SK-N-MC (cell line): ENCODE measurements around the gene SMKR1.

Experiments used
- DNase-seq: peaks from one replicate; pipeline ENCODE4 v3.0.0-alpha.2; 2011; ENCODE audit warnings: low read depth, low spot score
- H3K27ac ChIP-seq: fragments of 200-600 bp; sonication (generic); 2 replicates; pipeline ENCODE4 v1.5.1; 2016; ENCODE audit warnings: mixed run types
- H3K36me3 ChIP-seq: fragments of 200-600 bp; sonication (generic); 2 replicates; pipeline ENCODE4 v1.6.1; 2017; ENCODE audit warnings: antibody characterized with exemption, low read length, mixed read lengths; ENCODE audit not compliant: insufficient read depth
- H3K4me3 ChIP-seq: fragments of 200-600 bp; sonication (generic); 2 replicates; pipeline ENCODE4 v1.5.1; 2016
- H3K9ac ChIP-seq: fragments of 200-600 bp; sonication (generic); 2 replicates; pipeline ENCODE4 v1.8.0; 2017; ENCODE audit warnings: mixed run types, mixed read lengths; ENCODE audit not compliant: insufficient read length
- H3K9me3 ChIP-seq: fragments of 200-600 bp; sonication (generic); 2 replicates; pipeline ENCODE4 v1.6.1; 2017; ENCODE audit warnings: low read depth, mild to moderate bottlenecking, antibody characterized with exemption, low read length, moderate library complexity, mixed read lengths
- EZH2 ChIP-seq: fragments of 200-600 bp; sonication (generic); IDR thresholded peaks from one replicate; pipeline ENCODE4 v1.6.1; 2017; ENCODE audit warnings: antibody characterized with exemption
- FOXP2 ChIP-seq: optimal IDR thresholded peaks from 2 replicates; pipeline ENCODE3; 2011; ENCODE audit warnings: mild to moderate bottlenecking, moderate library complexity; ENCODE audit not compliant: insufficient read depth; ENCODE audit errors: extremely low read length, control extremely low read depth
- POLR2AphosphoS5 ChIP-seq: IDR thresholded peaks from 2 replicates; pipeline ENCODE4 v1.6.1; 2012; ENCODE audit warnings: mild to moderate bottlenecking, low read depth, low read length, borderline replicate concordance

SMKR1 gene

GRCh38 chr7:129496653-129497052, 5.7 kb upstream of the SMKR1 start:
- no peaks in the 10 kb centered on the region for H3K36me3 ChIP-seq
- no peak overlapping the region for H3K27ac ChIP-seq
- H3K4me3 ChIP-seq, result no peak overlapping the region
- H3K9me3 ChIP-seq, result no peaks in the 10 kb centered on the region
- H3K9ac ChIP-seq, result no peak overlapping the region
- TF ChIP-seq EZH2 (no peak), POLR2AphosphoS5 (no peak), FOXP2 (no peak)
- no peak for DNase-seq

GRCh38 chr7:129497156-129497555, 5.2 kb upstream of the SMKR1 start:
- H3K27ac ChIP-seq, result no peak overlapping the region
- H3K4me3 ChIP-seq, result no peak overlapping the region
- no peaks in the 10 kb centered on the region for H3K36me3 ChIP-seq
- DNase-seq, result no peak
- H3K9ac ChIP-seq, result no peak overlapping the region
- no peaks in the 10 kb centered on the region for H3K9me3 ChIP-seq
- no peak for TF ChIP-seq EZH2
- TF ChIP-seq FOXP2, result no peak
- no peak for TF ChIP-seq POLR2AphosphoS5

GRCh38 chr7:129498021-129498420, 4.3 kb upstream of the SMKR1 start:
- Histone ChIP-seq H3K36me3 (no peaks in the 10 kb centered on the region), H3K27ac (no peak overlapping the region), H3K4me3 (no peak overlapping the region), H3K9ac (no peak overlapping the region), H3K9me3 (no peaks in the 10 kb centered on the region)
- DNase-seq, result no peak
- TF ChIP-seq FOXP2 (no peak), EZH2 (no peak), POLR2AphosphoS5 (no peak)

- Histone ChIP-seq H3K27ac (no peak overlapping the region), H3K9ac (no peak overlapping the region), H3K9me3 (no peaks in the 10 kb centered on the region), H3K4me3 (no peak overlapping the region), H3K36me3 (no peaks in the 10 kb centered on the region)
- no peak for DNase-seq
- TF ChIP-seq EZH2 (no peak), FOXP2 (no peak), POLR2AphosphoS5 (no peak)
These were observed 2.3 kb upstream of the SMKR1 start for GRCh38 chr7:129499999-129500398.

- Histone ChIP-seq H3K36me3 (no peaks in the 10 kb centered on the region), H3K4me3 (peak overlapping the region; percentile 82), H3K9ac (peak overlapping the region; percentile 41), H3K9me3 (no peaks in the 10 kb centered on the region), H3K27ac (no peak overlapping the region)
- DNase-seq, result no peak
- no peak for TF ChIP-seq POLR2AphosphoS5
- no peak for TF ChIP-seq FOXP2
- no peak for TF ChIP-seq EZH2
These were observed 666 bp downstream of the SMKR1 start for GRCh38 chr7:129502708-129503685.

GRCh38 chr7:129503725-129504124, 1.4 kb downstream of the SMKR1 start:
- Histone ChIP-seq H3K9ac (no peak overlapping the region), H3K36me3 (no peaks in the 10 kb centered on the region), H3K27ac (no peak overlapping the region), H3K9me3 (no peaks in the 10 kb centered on the region), H3K4me3 (no peak overlapping the region)
- TF ChIP-seq FOXP2 (no peak), EZH2 (no peak)
- DNase-seq, result no peak

- TF ChIP-seq EZH2 (no peak), FOXP2 (no peak), POLR2AphosphoS5 (no peak)
- Histone ChIP-seq H3K9me3 (no peaks in the 10 kb centered on the region), H3K27ac (no peak overlapping the region), H3K4me3 (no peak overlapping the region), H3K9ac (no peak overlapping the region), H3K36me3 (no peaks in the 10 kb centered on the region)
- no peak for DNase-seq
These were observed 9.9 kb downstream of the SMKR1 start for GRCh38 chr7:129512192-129512591.

- no peak for DNase-seq
- H3K36me3 ChIP-seq, result no peaks in the 10 kb centered on the region
- H3K4me3 ChIP-seq, result no peak overlapping the region
- no peak overlapping the region for H3K9ac ChIP-seq
- TF ChIP-seq POLR2AphosphoS5 (no peak), EZH2 (no peak), FOXP2 (no peak)
- H3K9me3 ChIP-seq, result no peaks in the 10 kb centered on the region
- H3K27ac ChIP-seq, result no peak overlapping the region
These were observed 11.2 kb downstream of the SMKR1 start for GRCh38 chr7:129513546-129513945.
